Immature natural killer cell (primary cell): ENCODE results near the gene ZNF415. TPM values are rescaled to one million over a fixed set of nuclear protein-coding genes. Genes with fewer than 3 reads are reported as not detected.
"Not testable (repeated sequence)": the region's sequence is repeated elsewhere in the genome, so short reads cannot be mapped to it uniquely, and the experiment has no call there.

ENCODE experiments used
- DNase-seq, 3 donors: peaks; one replicate each; pipeline ENCODE4 v3.0.0; 2022; ENCODE audit warnings: mixed read lengths in 1 of 3
- H3K27ac Mint-ChIP-seq, 6 donors: one replicate each; pipeline ENCODE4 v1.8.0; 2020; ENCODE audit warnings: mixed read lengths in 6 of 6, mild to moderate bottlenecking in 5 of 6, inconsistent platforms in 4 of 6, moderate library complexity in 3 of 6
- H3K27me3 Mint-ChIP-seq, 3 donors: one replicate each; pipeline ENCODE4 v1.8.0; 2020 to 2021; ENCODE audit warnings: low read depth in 3 of 3, mild to moderate bottlenecking in 3 of 3, mixed read lengths in 3 of 3, moderate library complexity in 3 of 3, inconsistent platforms in 1 of 3
- H3K36me3 Mint-ChIP-seq, 3 donors: one replicate each; pipeline ENCODE4 v1.8.0; 2020; ENCODE audit warnings: mixed read lengths in 3 of 3, inconsistent platforms in 2 of 3, mild to moderate bottlenecking in 2 of 3
- H3K4me1 Mint-ChIP-seq, 2 donors: one replicate each; pipeline ENCODE4 v1.8.0; 2020; ENCODE audit warnings: inconsistent platforms in 2 of 2, mild to moderate bottlenecking in 2 of 2, mixed read lengths in 2 of 2, moderate library complexity in 1 of 2
- H3K4me3 Mint-ChIP-seq, 5 donors: one replicate each; pipeline ENCODE4 v1.8.0; 2020; ENCODE audit warnings: mild to moderate bottlenecking in 5 of 5, mixed read lengths in 5 of 5, inconsistent platforms in 3 of 5, moderate library complexity in 3 of 5
- H3K9me3 Mint-ChIP-seq, 6 donors: one replicate each; pipeline ENCODE4 v1.8.0; 2020; ENCODE audit warnings: mild to moderate bottlenecking in 6 of 6, mixed read lengths in 6 of 6, inconsistent platforms in 4 of 6, moderate library complexity in 3 of 6
- polyA plus RNA-seq, 3 donors: library from polyadenylated mRNA; unstranded; fragments of 300-500 nt; fragmentation: Illumina TruSeq; gene quantifications; one replicate each; pipeline ENCODE4 v1.2.3, GENCODE V29; 2021

Gene ZNF415
- polyA plus RNA-seq, 3 donors from 2014 or later = 3.1 to 7.3 (median 6.0) TPM

GRCh38 chr19:53096982-53097690 lies 35.6 kb downstream of the ZNF415 start:
- Mint-ChIP-seq H3K36me3 (peaks cover 12 to 36% (median 13%) of the 10 kb centered on the region in 3 donors), H3K27ac (peak overlapping the region in 2 of 6 donors; percentile 9 to 56), H3K4me1 (peaks cover 33 to 67% of the 10 kb centered on the region in 2 donors)
- DNase-seq, H3K9me3 Mint-ChIP-seq, H3K4me3 Mint-ChIP-seq, H3K27me3 Mint-ChIP-seq: not testable (repeated sequence)

DNA sequence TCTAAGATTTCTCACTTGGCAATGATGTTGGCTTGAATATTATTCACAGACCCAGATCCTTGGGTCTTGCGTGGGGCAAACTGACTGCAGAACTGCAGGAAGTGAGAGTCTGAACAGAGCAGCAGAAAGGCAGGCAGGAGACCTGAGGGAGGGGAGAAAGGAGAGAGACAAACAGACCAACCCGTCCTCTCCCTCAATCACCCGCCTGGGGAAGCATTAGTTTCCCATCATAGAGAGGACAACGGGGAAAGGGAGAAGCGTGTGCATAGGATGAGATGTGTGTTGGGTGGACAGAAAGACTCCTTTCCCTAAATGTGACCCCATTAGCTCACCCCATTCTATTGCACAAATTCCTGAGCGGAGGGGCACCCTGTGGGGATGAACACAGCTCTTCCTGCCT lies 36.1 kb downstream of the ZNF415 start:
- Mint-ChIP-seq H3K36me3 (peaks cover 12 to 39% (median 13%) of the 10 kb centered on the region in 3 donors), H3K4me1 (peaks cover 27 to 62% of the 10 kb centered on the region in 2 donors)
- H3K27ac Mint-ChIP-seq, H3K9me3 Mint-ChIP-seq, H3K4me3 Mint-ChIP-seq, DNase-seq, H3K27me3 Mint-ChIP-seq: not testable (repeated sequence)

- no peak for DNase-seq
- no peak overlapping the region for H3K4me3 Mint-ChIP-seq
- H3K27me3 Mint-ChIP-seq = peaks cover 0 to 5% (median 0%) of the 10 kb centered on the region in 3 donors
- H3K27ac Mint-ChIP-seq = peak overlapping the region in 2 of 6 donors; percentile 49 to 58
- peaks cover 18 to 47% (median 22%) of the 10 kb centered on the region in 3 donors for H3K36me3 Mint-ChIP-seq
- H3K9me3 Mint-ChIP-seq = no peaks in the 10 kb centered on the region
- peaks cover 21 to 56% of the 10 kb centered on the region in 2 donors for H3K4me1 Mint-ChIP-seq
Measured at GRCh38 chr19:53094754-53095575, 37.7 kb downstream of the ZNF415 start.

DNA sequence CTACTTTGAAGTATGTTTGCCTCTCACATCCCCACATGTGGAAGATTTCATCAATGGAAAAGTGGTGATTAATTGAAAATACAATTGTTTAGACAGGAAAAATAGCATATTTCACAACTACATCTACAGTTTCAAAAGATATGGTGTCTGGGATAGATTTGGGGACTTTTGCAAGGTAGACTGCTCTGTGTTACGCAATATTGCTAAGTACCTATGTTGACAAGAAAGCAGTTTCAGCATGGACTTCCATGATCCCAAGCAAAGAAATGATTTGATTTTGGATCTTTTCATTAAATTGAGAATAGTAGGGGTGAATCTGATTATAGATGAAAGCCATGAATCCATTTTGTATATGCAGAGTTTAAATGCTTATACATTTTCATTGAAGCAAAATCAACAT lies 40.0 kb downstream of the ZNF415 start:
- Mint-ChIP-seq H3K27ac (no peak overlapping the region), H3K4me3 (no peak overlapping the region), H3K27me3 (peaks cover 0 to 3% (median 2%) of the 10 kb centered on the region in 3 donors), H3K9me3 (no peaks in the 10 kb centered on the region), H3K36me3 (peaks cover 23 to 47% (median 27%) of the 10 kb centered on the region in 3 donors), H3K4me1 (peaks cover 5 to 34% of the 10 kb centered on the region in 2 donors)
- no peak for DNase-seq

GRCh38 chr19:53091413-53092254 lies 41.1 kb downstream of the ZNF415 start:
- H3K4me3 Mint-ChIP-seq = no peak overlapping the region
- peaks cover 17 to 49% (median 26%) of the 10 kb centered on the region in 3 donors for H3K36me3 Mint-ChIP-seq
- no peaks in the 10 kb centered on the region for H3K9me3 Mint-ChIP-seq
- H3K27ac Mint-ChIP-seq = no peak overlapping the region
- H3K4me1 Mint-ChIP-seq = peaks cover 5 to 33% of the 10 kb centered on the region in 2 donors
- H3K27me3 Mint-ChIP-seq = peaks cover 0 to 3% (median 2%) of the 10 kb centered on the region in 3 donors
- DNase-seq = no peak

GRCh38 chr19:53088091-53088490 lies 44.6 kb downstream of the ZNF415 start:
- Mint-ChIP-seq H3K27me3 (peaks cover 0 to 2% (median 1%) of the 10 kb centered on the region in 3 donors), H3K27ac (peak overlapping the region in 2 of 6 donors; percentile 1 to 11), H3K4me3 (no peak overlapping the region), H3K4me1 (peaks cover 1 to 17% of the 10 kb centered on the region in 2 donors), H3K36me3 (peaks cover 39 to 72% (median 40%) of the 10 kb centered on the region in 3 donors), H3K9me3 (no peaks in the 10 kb centered on the region)
- no peak for DNase-seq

DNA sequence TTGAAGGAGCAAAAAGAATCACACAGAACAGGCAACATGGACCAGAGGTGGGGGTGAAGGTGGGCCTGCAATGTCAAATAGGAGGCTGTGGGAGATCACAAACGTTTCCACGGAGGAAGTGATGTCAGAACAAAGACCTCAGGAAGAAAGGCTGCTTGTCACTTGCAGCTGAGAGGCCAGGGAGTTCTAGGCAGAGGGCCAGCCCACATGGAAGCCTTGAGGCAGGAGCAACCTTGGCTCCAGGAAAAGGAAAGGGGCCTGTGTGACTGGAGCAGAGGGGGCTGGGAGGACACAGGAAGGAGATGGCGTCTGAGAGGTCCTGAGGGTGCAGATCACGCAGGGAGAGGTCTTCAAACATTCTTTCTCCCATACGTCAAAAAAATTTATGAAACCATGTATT lies 45.8 kb downstream of the ZNF415 start:
- peaks cover 0 to 2% (median 1%) of the 10 kb centered on the region in 3 donors for H3K27me3 Mint-ChIP-seq
- H3K36me3 Mint-ChIP-seq = peaks cover 42 to 77% (median 49%) of the 10 kb centered on the region in 3 donors
- DNase-seq = no peak
- H3K4me3 Mint-ChIP-seq = no peak overlapping the region
- peak overlapping the region in 5 of 6 donors; percentile 19 to 73 (median 56) for H3K27ac Mint-ChIP-seq
- peaks cover 1 to 10% of the 10 kb centered on the region in 2 donors for H3K4me1 Mint-ChIP-seq
- H3K9me3 Mint-ChIP-seq = no peaks in the 10 kb centered on the region

- DNase-seq = no peak
- Mint-ChIP-seq H3K9me3 (peaks cover 0 to 14% (median 2%) of the 10 kb centered on the region in 6 donors), H3K27me3 (peaks cover 1 to 2% (median 2%) of the 10 kb centered on the region in 3 donors), H3K27ac (no peak overlapping the region), H3K4me1 (peaks cover 1 to 10% of the 10 kb centered on the region in 2 donors), H3K4me3 (no peak overlapping the region), H3K36me3 (peaks cover 54 to 84% (median 59%) of the 10 kb centered on the region in 3 donors)
Measured at GRCh38 chr19:53085496-53085895, 47.2 kb downstream of the ZNF415 start.

DNA sequence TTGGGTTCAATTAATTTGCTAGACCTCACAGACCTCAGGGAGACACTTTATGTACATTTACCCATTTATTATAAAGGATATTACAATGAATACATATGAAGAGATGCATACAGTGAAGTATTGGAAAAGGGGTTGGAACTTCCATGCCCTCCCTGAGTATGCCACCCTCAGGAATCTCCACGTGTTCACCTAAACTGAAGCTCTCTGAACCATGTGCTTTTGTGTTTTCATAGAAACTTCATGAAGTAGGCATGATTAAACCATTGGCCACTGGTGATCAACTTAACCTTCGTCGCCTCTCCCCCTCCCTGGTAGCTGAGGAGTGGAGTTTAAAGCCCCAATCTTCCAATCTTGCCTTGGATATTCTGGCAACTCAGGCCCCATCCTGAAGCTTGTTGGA lies 49.8 kb downstream of the ZNF415 start:
- Mint-ChIP-seq H3K36me3 (peaks cover 53 to 83% (median 72%) of the 10 kb centered on the region in 3 donors), H3K27ac (peak overlapping the region in 1 of 6 donors; percentile 37), H3K4me3 (no peak overlapping the region), H3K9me3 (peaks cover 0 to 26% (median 7%) of the 10 kb centered on the region in 6 donors), H3K4me1 (peaks cover 5 to 25% of the 10 kb centered on the region in 2 donors), H3K27me3 (peaks cover 0 to 2% (median 0%) of the 10 kb centered on the region in 3 donors)
- no peak for DNase-seq

DNA sequence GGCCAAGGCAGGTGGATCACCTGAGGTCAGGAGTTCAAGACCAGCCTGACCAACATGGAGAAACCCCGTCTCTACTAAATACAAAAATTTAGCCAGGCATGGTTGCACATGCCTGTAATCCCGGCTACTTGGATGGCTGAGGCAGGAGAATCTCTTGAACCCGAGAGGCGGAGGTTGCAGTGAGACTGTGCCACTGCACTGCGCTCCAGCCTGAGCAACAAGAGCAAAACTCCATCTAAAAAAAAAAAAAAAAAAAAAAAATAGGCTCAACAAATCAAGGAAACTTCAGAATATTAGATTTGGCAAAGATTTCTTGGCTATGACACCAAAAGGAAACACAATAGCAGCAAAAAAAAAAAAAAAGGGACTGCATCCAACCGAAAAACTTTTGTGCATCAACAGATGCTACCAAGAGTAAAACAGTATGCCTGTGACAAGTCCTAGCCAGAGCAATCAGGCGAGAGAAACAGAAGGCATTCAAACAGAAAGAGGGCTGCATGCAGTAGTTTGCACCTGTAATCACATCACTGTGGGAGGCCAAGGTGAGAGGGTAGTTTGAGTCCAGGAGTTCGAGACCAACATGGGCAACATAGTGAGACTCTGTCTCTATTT lies 53.3 kb downstream of the ZNF415 start:
- no peak for DNase-seq
- peaks cover 5 to 33% of the 10 kb centered on the region in 2 donors for H3K4me1 Mint-ChIP-seq
- H3K9me3 Mint-ChIP-seq = peaks cover 0 to 44% (median 17%) of the 10 kb centered on the region in 6 donors
- peaks cover 0 to 2% (median 0%) of the 10 kb centered on the region in 3 donors for H3K27me3 Mint-ChIP-seq
- peaks cover 60 to 83% (median 83%) of the 10 kb centered on the region in 3 donors for H3K36me3 Mint-ChIP-seq
- H3K4me3 Mint-ChIP-seq = no peak overlapping the region
- peak overlapping the region in 1 of 6 donors; percentile 5 for H3K27ac Mint-ChIP-seq

DNA sequence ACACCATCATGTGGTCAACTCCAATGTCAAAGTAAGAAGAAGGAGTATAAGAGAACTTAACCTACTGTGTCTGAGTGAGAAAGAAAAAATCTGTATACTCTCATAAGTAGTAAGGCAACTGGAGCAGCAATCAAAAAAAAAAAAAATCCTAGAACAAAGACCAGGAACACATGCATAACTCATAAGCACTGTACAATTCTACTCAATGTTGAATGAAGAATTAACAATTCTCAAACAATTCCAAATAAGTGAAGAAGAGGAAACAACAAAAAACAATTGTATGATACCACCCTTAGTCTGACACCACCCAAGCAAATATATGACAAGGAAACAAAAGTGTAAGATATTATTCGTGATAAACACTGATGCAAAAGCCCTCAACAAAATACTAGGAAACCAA lies 54.0 kb downstream of the ZNF415 start:
- Mint-ChIP-seq H3K4me3 (no peak overlapping the region), H3K9me3 (peaks cover 0 to 50% (median 22%) of the 10 kb centered on the region in 6 donors), H3K27me3 (peaks cover 0 to 3% (median 2%) of the 10 kb centered on the region in 3 donors), H3K27ac (peak overlapping the region in 3 of 6 donors; percentile 6 to 60 (median 44)), H3K4me1 (peaks cover 6 to 33% of the 10 kb centered on the region in 2 donors), H3K36me3 (peaks cover 67 to 84% (median 82%) of the 10 kb centered on the region in 3 donors)
- DNase-seq = no peak

DNA sequence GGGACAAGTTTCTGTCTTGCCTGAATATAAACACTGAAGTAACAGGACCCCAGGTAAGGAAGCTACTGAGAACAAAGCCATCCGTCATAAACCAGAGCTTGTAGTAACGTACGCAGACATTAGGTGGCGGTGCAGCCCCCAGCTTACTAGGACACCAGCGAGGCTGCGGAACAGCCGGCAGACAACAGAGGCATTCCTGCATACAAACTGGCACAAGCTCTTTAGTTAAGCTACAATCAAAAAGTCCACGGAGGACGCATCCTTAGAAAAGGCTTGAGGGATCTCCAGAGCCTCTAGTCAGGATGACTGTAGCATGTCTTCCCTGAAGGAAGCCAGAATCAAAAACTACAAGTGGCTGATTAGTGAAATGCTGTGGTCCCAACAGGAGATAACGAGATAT lies 55.7 kb downstream of the ZNF415 start:
- Mint-ChIP-seq H3K27me3 (peaks cover 0 to 3% (median 2%) of the 10 kb centered on the region in 3 donors), H3K36me3 (peaks cover 74 to 87% (median 86%) of the 10 kb centered on the region in 3 donors), H3K27ac (no peak overlapping the region), H3K4me3 (no peak overlapping the region), H3K9me3 (peaks cover 11 to 65% (median 35%) of the 10 kb centered on the region in 6 donors), H3K4me1 (peaks cover 5 to 33% of the 10 kb centered on the region in 2 donors)
- peak in 1 of 3 donors; percentile 9 for DNase-seq
